Upper lobe of left lung (tissue), 4 donors: ENCODE measurements around the gene CCR5AS.

Experiments used
- EP300 ChIP-seq, 4 donors: sonication (generic); formaldehyde crosslinking; IDR thresholded peaks; one replicate each; pipeline ENCODE4 v1.5.1; 2017; ENCODE audit warnings: antibody characterized with exemption in 4 of 4, control low read depth in 2 of 4
- POLR2A ChIP-seq, 4 donors: fragments of 450-650 bp; IDR thresholded peaks; one replicate each; pipeline ENCODE4 v1.5.1; 2016 to 2017; ENCODE audit warnings: antibody characterized with exemption in 4 of 4, mild to moderate bottlenecking in 2 of 4
- POLR2AphosphoS5 ChIP-seq, 2 donors: sonication (generic); formaldehyde crosslinking; IDR thresholded peaks; one replicate each; pipeline ENCODE4 v1.5.1; 2017; ENCODE audit warnings: antibody characterized with exemption in 2 of 2
- TF ChIP-seq, protein P1 (sequence below), 6 experiments: fragments of 450-650 bp in 4 of 6; fragments of 200-600 bp in 2 of 6; sonication (generic) in 2 of 6; IDR thresholded peaks; one replicate each; pipeline ENCODE4 v1.5.1; 2016 to 2019; ENCODE audit warnings: antibody characterized with exemption in 6 of 6

DNA sequence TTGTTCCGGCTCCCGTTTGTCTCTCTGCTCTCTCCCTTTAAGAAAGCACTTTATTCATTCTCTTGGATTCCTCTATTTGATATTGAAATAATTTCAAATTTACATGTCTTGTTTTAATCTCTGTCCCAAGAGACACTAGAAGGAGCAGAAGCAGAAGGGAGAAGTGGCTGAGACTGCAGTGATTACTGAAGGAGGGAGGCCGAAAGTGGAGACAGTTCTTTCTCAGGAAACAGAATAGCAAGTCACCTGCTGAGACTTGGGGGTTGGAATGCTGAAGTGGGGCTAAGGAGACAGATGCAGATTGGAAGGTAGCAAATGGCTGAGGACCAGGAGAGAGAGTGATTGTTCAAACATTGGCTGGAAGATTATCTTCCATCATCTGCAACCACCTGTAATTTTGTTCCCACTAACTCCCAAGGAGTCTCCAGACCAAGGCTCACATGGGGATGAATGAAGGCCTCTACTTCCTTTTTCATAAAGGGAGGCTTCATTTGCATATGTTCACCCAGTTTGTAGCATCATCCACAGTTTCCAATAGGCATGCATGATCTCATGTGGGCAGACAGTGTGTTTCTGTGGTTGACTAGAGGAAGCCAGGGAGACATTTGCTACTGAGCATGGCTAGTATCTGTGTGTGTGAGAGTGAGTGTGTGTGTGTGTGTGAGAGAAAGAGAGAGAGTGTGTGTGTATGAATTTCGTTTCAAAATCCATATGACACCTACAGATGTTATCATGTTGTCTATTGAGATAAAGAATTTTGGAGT is 33.8 kb upstream of the CCR5AS start:
- TF ChIP-seq POLR2A (IDR thresholded peaks at IDR 0.05) (no peak), POLR2AphosphoS5 (IDR thresholded peaks at IDR 0.05) (no peak), EP300 (IDR thresholded peaks at IDR 0.05) (no peak)
- TF ChIP-seq, protein P1, sequence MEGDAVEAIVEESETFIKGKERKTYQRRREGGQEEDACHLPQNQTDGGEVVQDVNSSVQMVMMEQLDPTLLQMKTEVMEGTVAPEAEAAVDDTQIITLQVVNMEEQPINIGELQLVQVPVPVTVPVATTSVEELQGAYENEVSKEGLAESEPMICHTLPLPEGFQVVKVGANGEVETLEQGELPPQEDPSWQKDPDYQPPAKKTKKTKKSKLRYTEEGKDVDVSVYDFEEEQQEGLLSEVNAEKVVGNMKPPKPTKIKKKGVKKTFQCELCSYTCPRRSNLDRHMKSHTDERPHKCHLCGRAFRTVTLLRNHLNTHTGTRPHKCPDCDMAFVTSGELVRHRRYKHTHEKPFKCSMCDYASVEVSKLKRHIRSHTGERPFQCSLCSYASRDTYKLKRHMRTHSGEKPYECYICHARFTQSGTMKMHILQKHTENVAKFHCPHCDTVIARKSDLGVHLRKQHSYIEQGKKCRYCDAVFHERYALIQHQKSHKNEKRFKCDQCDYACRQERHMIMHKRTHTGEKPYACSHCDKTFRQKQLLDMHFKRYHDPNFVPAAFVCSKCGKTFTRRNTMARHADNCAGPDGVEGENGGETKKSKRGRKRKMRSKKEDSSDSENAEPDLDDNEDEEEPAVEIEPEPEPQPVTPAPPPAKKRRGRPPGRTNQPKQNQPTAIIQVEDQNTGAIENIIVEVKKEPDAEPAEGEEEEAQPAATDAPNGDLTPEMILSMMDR (IDR thresholded peaks at IDR 0.05), result no peak
